GM19468 (cell line): ENCODE data around the gene CPSF7.
"Not testable (repeated sequence)": the region's sequence is repeated elsewhere in the genome, so short reads cannot be mapped to it uniquely, and the experiment has no call there.

Experiments
- ATAC-seq: cut with Tn5 transposase; IDR thresholded peaks from one replicate; pipeline ENCODE4 v1.9.1; 2021; ENCODE audit warnings: mild to moderate bottlenecking, moderate library complexity, moderate number of reproducible peaks; ENCODE audit not compliant: unreplicated experiment; ENCODE audit errors: extremely low read depth

CPSF7 gene

GRCh38 chr11:61445516-61445915 is 15.7 kb upstream of the CPSF7 start:
- ATAC-seq: no peak

DNA sequence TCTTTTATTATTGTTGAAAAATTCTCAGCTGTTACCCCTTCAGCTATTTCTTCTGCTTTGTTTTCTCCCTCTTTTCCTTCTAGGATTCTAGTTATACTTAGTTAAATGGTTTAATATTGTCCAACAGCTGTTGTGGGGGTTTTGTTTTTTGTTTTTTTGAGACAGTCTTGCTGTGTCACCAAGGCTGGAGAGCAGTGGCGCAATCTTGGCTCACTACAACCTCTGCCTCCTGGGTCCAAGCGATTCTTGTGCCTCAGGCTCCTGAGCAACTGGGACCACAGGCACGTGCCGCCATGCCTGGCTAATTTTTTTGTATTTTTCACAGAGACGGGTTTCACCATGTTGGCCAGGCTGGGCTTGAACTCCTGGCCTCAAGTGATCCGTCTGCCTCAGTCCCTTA is 12.8 kb upstream of the CPSF7 start:
- no peak for ATAC-seq

DNA sequence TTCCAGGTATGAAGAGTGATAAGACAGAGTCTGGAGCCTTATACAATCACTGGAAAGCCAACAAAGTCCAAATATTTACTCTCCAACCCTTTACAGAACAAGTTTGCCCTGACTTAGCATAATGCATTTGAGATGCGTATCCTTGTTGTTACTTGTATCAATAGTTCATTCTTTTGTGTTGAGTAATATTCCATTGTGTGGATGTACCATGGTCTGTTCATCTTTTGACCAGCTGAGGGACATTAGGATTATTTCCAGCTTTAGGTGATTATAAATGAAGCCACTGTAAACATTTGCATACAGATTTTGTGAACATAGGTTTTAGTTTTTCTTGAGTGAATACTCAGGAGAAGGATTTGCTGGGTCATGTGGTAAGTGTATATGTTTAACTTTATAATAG is 9.8 kb upstream of the CPSF7 start:
- no peak for ATAC-seq

GRCh38 chr11:61437496-61437895 is 7.7 kb upstream of the CPSF7 start:
- no peak for ATAC-seq

- ATAC-seq: not testable (repeated sequence)
Observed at GRCh38 chr11:61430839-61431238, 1.1 kb upstream of the CPSF7 start.

- ATAC-seq: peak; percentile 29
Observed at GRCh38 chr11:61429346-61429690, 457 bp downstream of the CPSF7 start.

DNA sequence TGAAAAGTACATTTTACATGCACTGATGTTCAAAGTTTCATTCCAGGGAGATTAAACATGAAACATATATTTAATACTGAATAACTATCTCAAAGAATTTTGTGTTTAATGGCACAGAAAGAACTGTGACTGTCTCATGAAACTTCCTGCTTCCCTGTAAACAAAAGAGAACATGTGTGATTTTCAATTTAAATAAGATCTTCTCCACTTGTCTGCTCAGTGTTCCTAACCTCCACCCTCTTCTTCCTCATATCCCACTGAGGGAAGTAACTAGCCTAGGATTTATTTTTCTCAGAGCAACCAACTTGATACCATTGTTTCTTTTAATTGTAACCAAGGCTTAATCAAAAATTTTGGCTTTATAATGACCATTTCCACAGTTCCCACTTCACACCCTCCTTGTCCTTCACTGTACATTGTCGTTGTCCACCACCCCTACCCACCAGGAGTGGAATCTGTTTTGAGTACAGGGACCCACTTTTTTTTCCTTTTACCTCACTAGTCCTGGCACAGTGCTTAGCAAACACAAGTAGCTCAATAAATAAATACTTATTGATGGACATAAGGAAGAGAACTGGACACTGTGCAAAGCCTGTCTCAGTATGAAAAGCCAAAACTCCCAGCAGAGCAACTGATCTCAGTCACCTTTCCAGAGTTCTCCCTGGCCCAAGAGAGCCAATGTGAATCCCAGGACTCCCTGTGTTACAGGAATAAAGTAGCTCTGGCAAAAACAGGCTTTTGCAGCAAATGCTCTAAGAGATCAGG is 4.2 kb downstream of the CPSF7 start:
- no peak for ATAC-seq

GRCh38 chr11:61422226-61422625 is 7.5 kb downstream of the CPSF7 start:
- no peak for ATAC-seq

- ATAC-seq: no peak
Observed at GRCh38 chr11:61418136-61418535, 11.6 kb downstream of the CPSF7 start.

DNA sequence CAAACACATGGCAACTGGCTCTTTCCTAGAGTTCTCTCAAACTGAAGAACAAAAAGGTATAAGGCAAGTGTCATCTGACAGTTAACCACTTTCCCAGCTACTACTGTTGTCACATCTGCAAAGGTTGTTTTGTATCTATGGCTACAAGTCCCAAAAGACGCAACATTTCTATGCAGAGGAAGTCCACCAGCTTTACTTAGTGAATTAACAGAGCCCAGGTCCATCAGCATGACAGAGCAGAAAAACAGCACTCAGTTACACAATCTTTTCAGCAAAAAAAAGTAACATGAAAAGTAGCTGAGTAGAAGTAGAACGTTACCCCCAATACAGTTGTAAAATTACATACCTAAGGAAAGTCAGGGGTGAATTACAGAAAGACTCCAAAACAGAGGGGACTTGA is 12.1 kb downstream of the CPSF7 start:
- no peak for ATAC-seq

- no peak for ATAC-seq
Observed at GRCh38 chr11:61416941-61417340, 12.8 kb downstream of the CPSF7 start.

GRCh38 chr11:61415381-61415780 is 14.4 kb downstream of the CPSF7 start:
- ATAC-seq: no peak

- ATAC-seq: no peak
Observed at GRCh38 chr11:61414547-61414946, 15.2 kb downstream of the CPSF7 start.

GRCh38 chr11:61413496-61413895 is 16.3 kb downstream of the CPSF7 start:
- no peak for ATAC-seq

- no peak for ATAC-seq
Observed at GRCh38 chr11:61411589-61411988, 18.2 kb downstream of the CPSF7 start.

DNA sequence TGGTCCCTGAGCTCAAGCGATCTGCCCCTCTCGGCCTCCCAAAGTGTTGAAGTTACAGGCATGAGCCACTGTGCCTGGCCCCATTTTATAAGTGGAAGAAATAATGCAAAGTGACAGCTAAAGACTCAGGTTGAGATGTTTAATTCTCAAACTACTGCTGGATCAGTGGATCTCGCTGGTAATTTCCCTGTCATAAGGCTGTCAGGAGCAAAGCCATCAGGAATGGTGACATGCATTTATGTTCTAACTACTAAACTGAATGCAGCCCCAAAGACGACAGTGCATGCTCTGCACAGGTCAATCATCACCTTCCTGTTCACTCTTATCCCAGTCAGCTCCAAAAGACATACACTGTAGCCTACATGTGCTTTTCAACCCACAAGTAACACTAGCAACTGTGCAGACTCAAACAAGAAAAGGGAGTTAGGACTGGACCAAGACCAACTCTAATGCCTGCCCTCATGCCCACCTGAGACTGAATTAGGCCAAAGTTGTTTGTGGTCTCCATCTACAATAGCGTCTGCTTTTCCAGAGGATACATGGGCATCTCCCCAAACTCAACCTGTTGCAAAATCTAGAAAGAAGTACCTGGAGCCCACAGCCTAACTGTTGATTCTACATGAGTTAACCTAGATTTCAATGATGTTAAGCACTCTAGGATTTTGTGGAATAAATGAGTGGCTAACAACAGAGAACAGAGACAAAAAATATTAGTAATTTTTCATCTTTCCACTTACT is 22.6 kb downstream of the CPSF7 start:
- no peak for ATAC-seq

GRCh38 chr11:61406067-61406466 is 23.7 kb downstream of the CPSF7 start:
- no peak for ATAC-seq

- no peak for ATAC-seq
Observed at GRCh38 chr11:61404641-61405040, 25.1 kb downstream of the CPSF7 start.

DNA sequence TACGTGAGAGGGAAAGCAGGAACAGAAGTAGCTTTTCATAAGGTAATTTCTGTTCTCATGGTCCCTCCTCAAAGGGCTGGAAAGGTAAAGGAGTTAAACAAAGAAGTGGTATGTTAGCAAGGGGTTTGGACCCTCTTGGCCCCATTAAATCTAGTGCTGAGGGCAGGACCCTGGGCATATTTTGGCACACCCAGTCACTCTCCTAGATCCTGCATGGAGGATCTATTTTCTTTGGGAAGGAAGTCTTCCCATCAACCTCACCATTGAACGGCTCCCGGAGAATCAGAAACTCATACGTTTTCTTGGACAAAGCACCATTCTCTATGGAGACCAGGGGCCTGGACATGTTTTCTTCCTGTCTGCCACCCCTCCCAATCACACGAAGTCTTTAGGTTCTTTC is 25.7 kb downstream of the CPSF7 start:
- ATAC-seq: no peak

DNA sequence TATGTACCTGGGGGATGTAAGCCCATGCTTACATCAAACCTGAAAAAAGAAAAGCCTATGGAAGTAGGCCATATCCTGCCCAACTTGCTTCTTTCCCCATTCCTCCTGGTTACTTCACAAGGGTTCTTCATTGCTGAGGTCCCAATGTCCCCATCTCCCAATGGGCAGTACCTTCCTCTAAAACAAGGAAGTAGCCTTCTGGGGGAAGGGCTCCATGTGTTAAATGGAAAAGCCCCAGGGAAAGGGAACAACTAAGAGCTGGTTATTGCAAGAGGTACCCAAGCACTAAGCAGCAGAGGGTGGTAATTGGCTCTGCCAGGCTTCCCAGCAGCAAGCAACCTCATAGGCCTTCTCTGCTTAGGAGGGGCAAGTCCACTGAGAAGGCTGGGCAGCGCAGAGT is 26.1 kb downstream of the CPSF7 start:
- no peak for ATAC-seq

- ATAC-seq: no peak
Observed at GRCh38 chr11:61401573-61401972, 28.2 kb downstream of the CPSF7 start.

DNA sequence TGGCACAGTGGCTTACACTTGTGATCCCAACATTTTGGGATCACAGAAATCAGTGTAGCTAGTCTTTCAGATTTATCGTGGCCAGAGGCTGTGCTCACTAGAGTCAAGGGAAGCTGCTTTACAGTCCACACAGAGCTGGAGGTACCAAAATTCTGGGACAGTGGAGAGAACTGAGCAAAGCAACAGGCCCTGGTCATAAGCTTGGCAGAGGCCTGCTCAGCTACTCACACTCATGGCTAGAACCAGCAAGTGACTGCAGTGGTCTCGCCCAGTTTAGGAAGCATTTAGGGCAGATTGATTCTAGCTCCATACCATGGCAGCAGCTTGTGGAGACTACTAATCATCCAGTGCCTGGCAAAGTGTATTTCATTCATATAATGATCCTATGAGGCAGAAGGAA is 28.6 kb downstream of the CPSF7 start:
- no peak for ATAC-seq
